HFFc6 (cell line): ENCODE measurements around the gene TUBA4A. TPM values are rescaled to one million over a fixed set of nuclear protein-coding genes. Genes with fewer than 3 reads are reported as not detected.

Experiments used
- DNase-seq: peaks from one replicate; pipeline ENCODE4 v3.0.0-alpha.2; 2018
- H3K27ac Mint-ChIP-seq: 2 replicates; pipeline ENCODE4 v1.8.0; 2020; ENCODE audit warnings: mild to moderate bottlenecking, mixed read lengths
- H3K27me3 Mint-ChIP-seq: 2 replicates; pipeline ENCODE4 v1.8.0; 2021; ENCODE audit warnings: mild to moderate bottlenecking, moderate library complexity, mixed read lengths; ENCODE audit not compliant: insufficient read depth
- H3K36me3 Mint-ChIP-seq: 2 replicates; pipeline ENCODE4 v1.8.0; 2021; ENCODE audit warnings: low read depth, mixed read lengths
- H3K4me1 Mint-ChIP-seq: 2 replicates; pipeline ENCODE4 v1.8.0; 2020; ENCODE audit warnings: low read depth, mixed read lengths
- H3K4me3 Mint-ChIP-seq: 2 replicates; pipeline ENCODE4 v1.8.0; 2020; ENCODE audit warnings: mild to moderate bottlenecking, moderate library complexity, mixed read lengths
- H3K9me3 Mint-ChIP-seq: 2 replicates; pipeline ENCODE4 v1.8.0; 2020; ENCODE audit warnings: mild to moderate bottlenecking, mixed read lengths
- total RNA-seq, 6 experiments: library from RNA; stranded (reverse); fragmentation: NEBNext Ultra II Directional; extraction: Animal tissue kit (Norgen Biotek cat#: 25700); gene quantifications; 2 replicates in 1 of 6; 3 replicates in 5 of 6; pipeline ENCODE4 v1.2.3, GENCODE V29; 2021
- TF ChIP-seq, protein P1 (sequence below): fragments of 200-600 bp; sonication (generic); IDR thresholded peaks from 2 replicates; pipeline ENCODE4 v1.5.0; 2021; ENCODE audit warnings: antibody characterized with exemption, mild to moderate bottlenecking

Gene TUBA4A
- total RNA-seq, 6 experiments from 2014 or later, result 40.4 to 66.3 (median 48.2) TPM

DNA sequence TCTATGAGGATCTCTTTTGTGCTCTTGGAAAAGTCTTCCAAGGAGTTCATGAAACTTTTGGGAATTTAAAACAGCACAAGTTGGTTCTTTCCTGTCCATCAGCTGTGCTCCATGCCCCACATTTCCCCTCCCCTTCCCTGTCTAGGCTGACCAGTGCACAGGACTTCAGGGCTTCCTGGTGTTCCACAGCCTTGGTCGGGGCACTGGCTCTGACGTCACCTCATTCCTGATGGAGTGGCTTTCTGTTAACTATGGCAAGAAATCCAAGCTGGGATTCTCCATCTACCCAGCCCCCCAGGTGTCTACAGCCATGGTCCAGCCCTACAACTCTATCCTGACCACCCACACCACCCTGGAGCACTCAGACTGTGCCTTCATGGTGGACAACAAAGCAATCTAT lies 17.3 kb upstream of the TUBA4A start:
- Mint-ChIP-seq H3K27ac (no peak overlapping the region), H3K36me3 (no peaks in the 10 kb centered on the region), H3K4me3 (no peak overlapping the region), H3K27me3 (peaks cover 9% of the 10 kb centered on the region), H3K4me1 (peaks cover 31% of the 10 kb centered on the region), H3K9me3 (no peaks in the 10 kb centered on the region)
- DNase-seq, result no peak
- TF ChIP-seq, protein P1, sequence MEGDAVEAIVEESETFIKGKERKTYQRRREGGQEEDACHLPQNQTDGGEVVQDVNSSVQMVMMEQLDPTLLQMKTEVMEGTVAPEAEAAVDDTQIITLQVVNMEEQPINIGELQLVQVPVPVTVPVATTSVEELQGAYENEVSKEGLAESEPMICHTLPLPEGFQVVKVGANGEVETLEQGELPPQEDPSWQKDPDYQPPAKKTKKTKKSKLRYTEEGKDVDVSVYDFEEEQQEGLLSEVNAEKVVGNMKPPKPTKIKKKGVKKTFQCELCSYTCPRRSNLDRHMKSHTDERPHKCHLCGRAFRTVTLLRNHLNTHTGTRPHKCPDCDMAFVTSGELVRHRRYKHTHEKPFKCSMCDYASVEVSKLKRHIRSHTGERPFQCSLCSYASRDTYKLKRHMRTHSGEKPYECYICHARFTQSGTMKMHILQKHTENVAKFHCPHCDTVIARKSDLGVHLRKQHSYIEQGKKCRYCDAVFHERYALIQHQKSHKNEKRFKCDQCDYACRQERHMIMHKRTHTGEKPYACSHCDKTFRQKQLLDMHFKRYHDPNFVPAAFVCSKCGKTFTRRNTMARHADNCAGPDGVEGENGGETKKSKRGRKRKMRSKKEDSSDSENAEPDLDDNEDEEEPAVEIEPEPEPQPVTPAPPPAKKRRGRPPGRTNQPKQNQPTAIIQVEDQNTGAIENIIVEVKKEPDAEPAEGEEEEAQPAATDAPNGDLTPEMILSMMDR, result no peak

DNA sequence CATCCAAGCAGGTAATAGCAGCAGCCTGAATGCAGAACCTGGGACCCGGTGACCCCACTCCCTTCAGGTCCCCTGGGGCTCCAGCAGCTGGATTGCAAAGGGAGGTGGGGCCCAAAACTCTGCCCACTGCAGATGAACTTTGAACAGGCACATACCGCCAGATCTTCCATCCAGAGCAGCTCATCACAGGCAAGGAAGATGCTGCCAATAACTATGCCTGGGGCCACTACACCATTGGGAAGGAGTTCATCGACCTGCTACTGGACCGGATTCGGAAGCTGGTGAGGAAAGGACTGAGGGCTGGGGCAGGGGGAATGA lies 16.3 kb upstream of the TUBA4A start:
- H3K4me3 Mint-ChIP-seq, result no peak overlapping the region
- TF ChIP-seq, protein P1, result no peak
- peaks cover 30% of the 10 kb centered on the region for H3K4me1 Mint-ChIP-seq
- DNase-seq, result no peak
- no peak overlapping the region for H3K27ac Mint-ChIP-seq
- peaks cover 11% of the 10 kb centered on the region for H3K27me3 Mint-ChIP-seq
- H3K9me3 Mint-ChIP-seq, result no peaks in the 10 kb centered on the region
- H3K36me3 Mint-ChIP-seq, result no peaks in the 10 kb centered on the region

DNA sequence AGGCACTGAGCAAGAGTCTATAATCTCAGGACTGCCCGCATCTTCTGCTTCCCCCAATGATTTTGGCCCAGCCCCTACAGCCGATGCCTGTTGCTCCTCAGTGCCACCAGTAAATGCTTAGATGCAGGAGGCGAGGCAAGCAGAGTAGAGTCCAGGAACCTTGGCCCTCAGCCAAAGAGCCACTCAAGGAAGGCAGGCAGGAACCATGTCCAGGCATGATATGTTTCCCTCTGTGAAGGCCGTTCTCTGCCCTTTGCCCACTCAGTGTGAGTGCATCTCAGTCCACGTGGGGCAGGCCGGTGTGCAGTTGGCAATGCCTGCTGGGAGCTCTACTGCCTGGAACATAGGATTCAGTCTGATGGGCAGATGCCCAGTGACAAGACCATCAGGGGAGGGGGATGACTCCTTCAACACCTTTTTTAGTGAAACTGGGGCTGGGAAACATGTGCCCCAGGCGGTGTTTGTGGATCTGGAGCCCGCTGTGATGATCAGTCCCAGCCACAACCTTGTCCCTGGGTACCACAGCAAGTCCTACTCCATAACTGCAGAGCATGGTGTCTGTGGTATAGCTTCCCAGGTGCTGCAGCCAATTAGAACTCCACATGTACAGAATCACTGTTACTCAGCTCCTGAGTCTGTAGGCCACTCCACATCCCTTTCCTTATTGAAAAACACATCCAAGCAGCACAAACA lies 15.8 kb upstream of the TUBA4A start:
- Mint-ChIP-seq H3K4me1 (peaks cover 25% of the 10 kb centered on the region), H3K9me3 (no peaks in the 10 kb centered on the region), H3K4me3 (no peak overlapping the region), H3K27me3 (peaks cover 15% of the 10 kb centered on the region), H3K27ac (no peak overlapping the region), H3K36me3 (no peaks in the 10 kb centered on the region)
- DNase-seq, result no peak
- TF ChIP-seq, protein P1, result no peak

DNA sequence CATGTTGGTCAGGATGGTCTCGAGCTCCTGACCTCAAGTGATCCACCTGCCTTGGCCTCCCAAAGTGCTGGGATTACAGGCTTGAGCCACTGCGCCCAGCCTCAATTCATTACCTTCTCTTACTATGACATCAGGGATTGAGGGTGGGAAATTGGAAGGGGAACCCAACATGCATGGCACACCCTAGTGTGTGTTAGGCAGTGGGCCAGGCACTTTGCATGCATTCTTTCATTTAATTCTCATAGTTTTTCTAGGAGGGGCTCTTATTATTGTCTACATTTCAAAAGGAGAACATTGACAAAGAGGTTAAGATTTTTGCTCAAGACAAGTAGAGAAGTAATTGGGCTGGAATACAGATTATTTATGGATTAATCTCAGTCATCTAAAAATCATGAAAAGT lies 14.6 kb upstream of the TUBA4A start:
- Mint-ChIP-seq H3K36me3 (no peaks in the 10 kb centered on the region), H3K4me1 (peaks cover 13% of the 10 kb centered on the region)
- DNase-seq, result no peak

DNA sequence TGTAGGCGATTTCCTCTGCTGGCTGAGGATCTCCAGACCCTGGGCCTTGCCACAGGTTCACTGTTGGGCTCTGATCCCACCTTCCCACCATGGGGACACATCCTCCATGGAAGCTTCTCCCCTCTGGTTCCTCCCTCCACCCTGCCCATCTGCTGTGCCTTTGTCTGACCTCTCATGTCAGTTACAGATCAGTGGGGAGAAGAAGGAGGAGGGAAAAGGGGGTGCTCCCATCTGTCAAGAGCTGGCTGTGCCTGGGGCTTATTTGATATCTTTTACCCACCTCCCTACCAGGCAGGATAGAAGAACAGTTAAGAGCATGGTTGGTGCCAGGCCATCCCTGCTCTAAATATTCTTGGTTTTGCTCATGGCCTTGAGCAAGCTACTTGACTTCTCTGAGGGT lies 13.2 kb upstream of the TUBA4A start:
- peaks cover 22% of the 10 kb centered on the region for H3K27me3 Mint-ChIP-seq
- no peak for DNase-seq
- H3K4me3 Mint-ChIP-seq, result no peak overlapping the region
- H3K36me3 Mint-ChIP-seq, result no peaks in the 10 kb centered on the region
- H3K9me3 Mint-ChIP-seq, result no peaks in the 10 kb centered on the region
- TF ChIP-seq, protein P1, result no peak
- peaks cover 1% of the 10 kb centered on the region; the same call in 1 of the 2 replicates for H3K4me1 Mint-ChIP-seq
- no peak overlapping the region for H3K27ac Mint-ChIP-seq

More for the DNA sequence above, 14.6 kb upstream of the TUBA4A start:
- TF ChIP-seq, protein P1, result no peak
- Mint-ChIP-seq H3K27me3 (peaks cover 18% of the 10 kb centered on the region), H3K27ac (no peak overlapping the region), H3K4me3 (no peak overlapping the region), H3K9me3 (no peaks in the 10 kb centered on the region)

DNA sequence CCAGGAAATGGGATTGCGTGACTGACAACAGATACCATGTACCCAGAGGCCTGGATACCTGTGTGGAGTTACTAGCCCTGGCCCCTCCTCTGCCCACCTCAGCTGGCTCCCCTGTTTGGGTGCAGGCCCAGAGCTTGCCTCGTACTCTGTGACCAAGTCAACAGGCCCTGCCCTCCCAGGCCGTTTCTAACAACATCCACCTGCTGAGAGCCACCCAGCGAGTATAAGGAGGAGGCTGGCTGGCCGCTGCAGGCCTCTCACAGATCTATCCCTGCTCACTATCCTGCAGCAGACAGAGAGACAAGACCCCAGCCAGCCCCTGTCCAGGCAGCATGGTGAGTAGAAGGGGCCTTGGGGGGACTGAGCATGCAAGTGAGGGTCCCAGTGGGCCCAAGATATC lies 12.5 kb upstream of the TUBA4A start:
- Mint-ChIP-seq H3K27ac (no peak overlapping the region), H3K4me3 (no peak overlapping the region), H3K4me1 (peaks cover 6% of the 10 kb centered on the region; the same call in 1 of the 2 replicates), H3K27me3 (peaks cover 22% of the 10 kb centered on the region), H3K9me3 (no peaks in the 10 kb centered on the region), H3K36me3 (no peaks in the 10 kb centered on the region)
- TF ChIP-seq, protein P1, result no peak
- no peak for DNase-seq
